ENCODE measurements around the gene SPEG.
A peak's percentile ranks its signal among the peaks of the same experiment; 100 is the strongest.

The SPEG gene

GRCh38 chr2:219444566-219445091, 10.0 kb downstream of the SPEG start:
- DNase-seq = no peak

GRCh38 chr2:219445220-219445640, 10.6 kb downstream of the SPEG start:
- DNase-seq = no peak

- DNase-seq = peak; percentile 60
These were observed 11.5 kb downstream of the SPEG start for GRCh38 chr2:219446101-219446504.

GRCh38 chr2:219446689-219447088, 12.0 kb downstream of the SPEG start:
- DNase-seq = no peak

- peak; percentile 36 for DNase-seq
These were observed 12.8 kb downstream of the SPEG start for GRCh38 chr2:219447242-219448098.

GRCh38 chr2:219448099-219448775, 13.6 kb downstream of the SPEG start:
- DNase-seq = no peak

GRCh38 chr2:219448776-219449341, 14.2 kb downstream of the SPEG start:
- no peak for DNase-seq

GRCh38 chr2:219449609-219450008, 15.0 kb downstream of the SPEG start:
- no peak for DNase-seq

- peak; percentile 47 for DNase-seq
These were observed 17.2 kb downstream of the SPEG start for GRCh38 chr2:219451661-219452360.

- DNase-seq = peak; percentile 100
These were observed 18.0 kb downstream of the SPEG start for GRCh38 chr2:219452361-219453317.

GRCh38 chr2:219453671-219454590, 19.3 kb downstream of the SPEG start:
- DNase-seq = peak; percentile 98

GRCh38 chr2:219455581-219455980, 20.9 kb downstream of the SPEG start:
- DNase-seq = no peak

GRCh38 chr2:219457784-219458369, 23.2 kb downstream of the SPEG start:
- no peak for DNase-seq

GRCh38 chr2:219458996-219459395, 24.4 kb downstream of the SPEG start:
- DNase-seq = no peak

- peak; percentile 58 for DNase-seq
These were observed 25.0 kb downstream of the SPEG start for GRCh38 chr2:219459460-219460311.

GRCh38 chr2:219460424-219460926, 25.8 kb downstream of the SPEG start:
- DNase-seq = peak; percentile 91

- peak; percentile 70 for DNase-seq
These were observed 26.4 kb downstream of the SPEG start for GRCh38 chr2:219461047-219461514.

GRCh38 chr2:219461669-219462068, 27.0 kb downstream of the SPEG start:
- no peak for DNase-seq

- no peak for DNase-seq
These were observed 27.7 kb downstream of the SPEG start for GRCh38 chr2:219462349-219462748.

Data from fibroblast of upper back skin (primary cell).